Transverse colon (tissue), 3 donors: ENCODE results near the gene AHCTF1.

Experiments used
- CTCF ChIP-seq, 5 experiments: fragments of 200-600 bp in 3 of 5; fragments of 450-650 bp in 2 of 5; sonication (generic) in 3 of 5; IDR thresholded peaks; 1 replicate in 2 of 5; 2 replicates in 3 of 5; pipeline ENCODE4 v1.5.1; 2016 to 2017; ENCODE audit warnings: antibody characterized with exemption in 5 of 5, inconsistent platforms in 3 of 5, mild to moderate bottlenecking in 2 of 5, moderate library complexity in 1 of 5
- EP300 ChIP-seq: sonication (generic); formaldehyde crosslinking; IDR thresholded peaks from one replicate; pipeline ENCODE4 v1.6.1; 2017; ENCODE audit warnings: antibody characterized with exemption, low read depth

GRCh38 chr1:246825557-246826175 is 106.1 kb downstream of the AHCTF1 start:
- TF ChIP-seq CTCF (IDR thresholded peaks at IDR 0.05), result no peak
- no peak for TF ChIP-seq EP300
